ENCODE measurements around the gene ZDHHC7. TPM values are rescaled to one million over a fixed set of nuclear protein-coding genes. Genes with fewer than 3 reads are reported as not detected.

Gene ZDHHC7
- total and polyA plus RNA-seq, 9 of the 15 experiments (the other 6 are each of a cell fraction or from before 2014, with no cell fraction given), result 1.7 to 49.7 (median 37.4) TPM

DNA sequence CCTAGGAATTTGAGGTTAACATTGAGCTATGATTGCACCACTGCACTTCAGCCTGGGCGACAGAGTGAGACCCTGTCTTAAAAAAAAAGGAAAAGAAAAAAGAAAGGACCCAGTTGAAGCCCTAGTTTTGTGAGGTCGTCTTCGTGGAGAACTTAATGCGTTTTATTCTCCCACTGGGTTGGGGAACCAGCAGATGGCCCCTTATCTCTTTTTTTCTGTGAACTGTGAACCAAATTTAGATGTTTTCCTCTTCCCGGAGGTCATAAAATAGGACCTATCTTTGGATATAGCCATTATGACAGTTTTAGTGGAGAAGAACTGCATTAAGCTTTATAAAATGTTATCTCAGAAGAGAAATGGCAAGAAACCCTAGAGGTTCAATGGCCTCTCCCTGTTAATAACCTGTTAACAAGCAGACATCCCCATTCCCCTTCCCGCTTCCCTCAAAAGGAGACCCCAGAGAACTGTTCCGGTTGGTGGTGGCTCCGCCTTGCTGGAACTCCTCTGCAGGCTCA, 39.8 kb upstream of the ZDHHC7 start (continued):
- TF ChIP-seq, protein P1, sequence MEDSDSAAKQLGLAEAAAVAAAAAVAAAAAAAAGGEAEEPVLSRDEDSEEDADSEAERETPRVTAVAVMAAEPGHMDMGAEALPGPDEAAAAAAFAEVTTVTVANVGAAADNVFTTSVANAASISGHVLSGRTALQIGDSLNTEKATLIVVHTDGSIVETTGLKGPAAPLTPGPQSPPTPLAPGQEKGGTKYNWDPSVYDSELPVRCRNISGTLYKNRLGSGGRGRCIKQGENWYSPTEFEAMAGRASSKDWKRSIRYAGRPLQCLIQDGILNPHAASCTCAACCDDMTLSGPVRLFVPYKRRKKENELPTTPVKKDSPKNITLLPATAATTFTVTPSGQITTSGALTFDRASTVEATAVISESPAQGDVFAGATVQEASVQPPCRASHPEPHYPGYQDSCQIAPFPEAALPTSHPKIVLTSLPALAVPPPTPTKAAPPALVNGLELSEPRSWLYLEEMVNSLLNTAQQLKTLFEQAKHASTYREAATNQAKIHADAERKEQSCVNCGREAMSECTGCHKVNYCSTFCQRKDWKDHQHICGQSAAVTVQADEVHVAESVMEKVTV (CRISPR knock-in tag; IDR thresholded peaks at IDR 0.05), result no peak
- no peak for TF ChIP-seq KAT2B (IDR thresholded peaks at IDR 0.05; ENCODE audit: low read depth, low read length)
- TF ChIP-seq, protein P2, sequence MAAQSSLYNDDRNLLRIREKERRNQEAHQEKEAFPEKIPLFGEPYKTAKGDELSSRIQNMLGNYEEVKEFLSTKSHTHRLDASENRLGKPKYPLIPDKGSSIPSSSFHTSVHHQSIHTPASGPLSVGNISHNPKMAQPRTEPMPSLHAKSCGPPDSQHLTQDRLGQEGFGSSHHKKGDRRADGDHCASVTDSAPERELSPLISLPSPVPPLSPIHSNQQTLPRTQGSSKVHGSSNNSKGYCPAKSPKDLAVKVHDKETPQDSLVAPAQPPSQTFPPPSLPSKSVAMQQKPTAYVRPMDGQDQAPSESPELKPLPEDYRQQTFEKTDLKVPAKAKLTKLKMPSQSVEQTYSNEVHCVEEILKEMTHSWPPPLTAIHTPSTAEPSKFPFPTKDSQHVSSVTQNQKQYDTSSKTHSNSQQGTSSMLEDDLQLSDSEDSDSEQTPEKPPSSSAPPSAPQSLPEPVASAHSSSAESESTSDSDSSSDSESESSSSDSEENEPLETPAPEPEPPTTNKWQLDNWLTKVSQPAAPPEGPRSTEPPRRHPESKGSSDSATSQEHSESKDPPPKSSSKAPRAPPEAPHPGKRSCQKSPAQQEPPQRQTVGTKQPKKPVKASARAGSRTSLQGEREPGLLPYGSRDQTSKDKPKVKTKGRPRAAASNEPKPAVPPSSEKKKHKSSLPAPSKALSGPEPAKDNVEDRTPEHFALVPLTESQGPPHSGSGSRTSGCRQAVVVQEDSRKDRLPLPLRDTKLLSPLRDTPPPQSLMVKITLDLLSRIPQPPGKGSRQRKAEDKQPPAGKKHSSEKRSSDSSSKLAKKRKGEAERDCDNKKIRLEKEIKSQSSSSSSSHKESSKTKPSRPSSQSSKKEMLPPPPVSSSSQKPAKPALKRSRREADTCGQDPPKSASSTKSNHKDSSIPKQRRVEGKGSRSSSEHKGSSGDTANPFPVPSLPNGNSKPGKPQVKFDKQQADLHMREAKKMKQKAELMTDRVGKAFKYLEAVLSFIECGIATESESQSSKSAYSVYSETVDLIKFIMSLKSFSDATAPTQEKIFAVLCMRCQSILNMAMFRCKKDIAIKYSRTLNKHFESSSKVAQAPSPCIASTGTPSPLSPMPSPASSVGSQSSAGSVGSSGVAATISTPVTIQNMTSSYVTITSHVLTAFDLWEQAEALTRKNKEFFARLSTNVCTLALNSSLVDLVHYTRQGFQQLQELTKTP (IDR thresholded peaks at IDR 0.05; ENCODE audit: low read depth in 1 of 2, partially characterized antibody in 2 of 2), result peak; percentile 3 to 22
- TF ChIP-seq ETV6 (IDR thresholded peaks at IDR 0.05; ENCODE audit: borderline replicate concordance in 1 of 2, low read depth in 2 of 2, low read length in 1 of 2), result peak in 1 of 2 experiments; percentile 51; a peak in 1 of 4 replicates
- TF ChIP-seq ETV6 (CRISPR knock-in tag; IDR thresholded peaks at IDR 0.05; ENCODE audit: borderline replicate concordance), result no peak
- no peak for TF ChIP-seq POLR2G (IDR thresholded peaks at IDR 0.05; ENCODE audit: low read depth, low read length)
- TF ChIP-seq, protein P3, sequence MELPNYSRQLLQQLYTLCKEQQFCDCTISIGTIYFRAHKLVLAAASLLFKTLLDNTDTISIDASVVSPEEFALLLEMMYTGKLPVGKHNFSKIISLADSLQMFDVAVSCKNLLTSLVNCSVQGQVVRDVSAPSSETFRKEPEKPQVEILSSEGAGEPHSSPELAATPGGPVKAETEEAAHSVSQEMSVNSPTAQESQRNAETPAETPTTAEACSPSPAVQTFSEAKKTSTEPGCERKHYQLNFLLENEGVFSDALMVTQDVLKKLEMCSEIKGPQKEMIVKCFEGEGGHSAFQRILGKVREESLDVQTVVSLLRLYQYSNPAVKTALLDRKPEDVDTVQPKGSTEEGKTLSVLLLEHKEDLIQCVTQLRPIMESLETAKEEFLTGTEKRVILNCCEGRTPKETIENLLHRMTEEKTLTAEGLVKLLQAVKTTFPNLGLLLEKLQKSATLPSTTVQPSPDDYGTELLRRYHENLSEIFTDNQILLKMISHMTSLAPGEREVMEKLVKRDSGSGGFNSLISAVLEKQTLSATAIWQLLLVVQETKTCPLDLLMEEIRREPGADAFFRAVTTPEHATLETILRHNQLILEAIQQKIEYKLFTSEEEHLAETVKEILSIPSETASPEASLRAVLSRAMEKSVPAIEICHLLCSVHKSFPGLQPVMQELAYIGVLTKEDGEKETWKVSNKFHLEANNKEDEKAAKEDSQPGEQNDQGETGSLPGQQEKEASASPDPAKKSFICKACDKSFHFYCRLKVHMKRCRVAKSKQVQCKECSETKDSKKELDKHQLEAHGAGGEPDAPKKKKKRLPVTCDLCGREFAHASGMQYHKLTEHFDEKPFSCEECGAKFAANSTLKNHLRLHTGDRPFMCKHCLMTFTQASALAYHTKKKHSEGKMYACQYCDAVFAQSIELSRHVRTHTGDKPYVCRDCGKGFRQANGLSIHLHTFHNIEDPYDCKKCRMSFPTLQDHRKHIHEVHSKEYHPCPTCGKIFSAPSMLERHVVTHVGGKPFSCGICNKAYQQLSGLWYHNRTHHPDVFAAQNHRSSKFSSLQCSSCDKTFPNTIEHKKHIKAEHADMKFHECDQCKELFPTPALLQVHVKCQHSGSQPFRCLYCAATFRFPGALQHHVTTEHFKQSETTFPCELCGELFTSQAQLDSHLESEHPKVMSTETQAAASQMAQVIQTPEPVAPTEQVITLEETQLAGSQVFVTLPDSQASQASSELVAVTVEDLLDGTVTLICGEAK (IDR thresholded peaks at IDR 0.05), result no peak
- TF ChIP-seq, protein P3 (CRISPR knock-in tag; IDR thresholded peaks at IDR 0.05), result no peak
- TF ChIP-seq ZNF778 (CRISPR knock-in tag; IDR thresholded peaks at IDR 0.05), result no peak
- TF ChIP-seq ERF (CRISPR knock-in tag; IDR thresholded peaks at IDR 0.05), result no peak
- no peak for TF ChIP-seq RFX7 (CRISPR knock-in tag; IDR thresholded peaks at IDR 0.05)
- TF ChIP-seq SIN3A (IDR thresholded peaks at IDR 0.05; ENCODE audit: borderline replicate concordance in 2 of 2, control insufficient read depth in 1 of 2, low read depth in 2 of 2, low read length in 2 of 2), result no peak
- peak; percentile 81 for TF ChIP-seq EP300 (IDR thresholded peaks at IDR 0.05; ENCODE audit: low read length)
- no peak for TF ChIP-seq ZBED1 (IDR thresholded peaks at IDR 0.05)

Data from K562 (cell line).